Muscle of leg (tissue), 11 donors: Measurements from ENCODE around the gene PCSK9. TPM values are rescaled to one million over a fixed set of nuclear protein-coding genes. Genes with fewer than 3 reads are reported as not detected.
A peak's percentile ranks its signal among the peaks of the same experiment; 100 is the strongest.
"Not testable (repeated sequence)": the region's sequence is repeated elsewhere in the genome, so short reads cannot be mapped to it uniquely, and the experiment has no call there.

Experiments used
- DNase-seq: peaks from one replicate; pipeline ENCODE4 v3.0.0; 2013
- H3K27ac ChIP-seq: one replicate; pipeline ENCODE4 v1.5.1; 2013; ENCODE audit warnings: mild to moderate bottlenecking, low read length, control low read depth
- H3K27me3 ChIP-seq: one replicate; pipeline ENCODE4 v1.6.1; 2013; ENCODE audit warnings: low read length; ENCODE audit not compliant: control insufficient read depth, insufficient read depth
- H3K36me3 ChIP-seq: one replicate; pipeline ENCODE4 v1.6.1; 2013; ENCODE audit warnings: low read length; ENCODE audit not compliant: control insufficient read depth, insufficient read depth
- H3K4me1 ChIP-seq: one replicate; pipeline ENCODE4 v1.6.1; 2013; ENCODE audit warnings: low read length; ENCODE audit not compliant: control insufficient read depth, insufficient read depth
- H3K4me3 ChIP-seq: one replicate; pipeline ENCODE4 v1.5.1; 2013; ENCODE audit warnings: low read length, control low read depth
- H3K9me3 ChIP-seq: replicated peaks from 2 replicates; pipeline ENCODE4 v1.6.1; 2013; ENCODE audit warnings: low read depth, low read length; ENCODE audit not compliant: control insufficient read depth
- WGBS: methylation state at CpG from one replicate; pipeline ENCODE4 v1.1.5; 2013; ENCODE audit warnings: missing lambda C conversion rate; ENCODE audit not compliant: insufficient coverage; 5-methylcytosine and 5-hydroxymethylcytosine counted together
- polyA plus RNA-seq, 8 donors: library from polyadenylated mRNA; unstranded; fragments of 120-200 nt; gene quantifications; one replicate each; pipeline versions ENCODE4 v1.2.1 to v1.2.3, GENCODE V29; 2013; ENCODE audit warnings: inconsistent platforms in 1 of 8, low replicate concordance in 1 of 8; ENCODE audit not compliant: insufficient read length in 8 of 8, insufficient read depth in 1 of 8
- total RNA-seq: library from RNA; stranded (reverse); fragments of 120-200 nt; gene quantifications from one replicate; pipeline ENCODE4 v1.2.4, GENCODE V29; 2013

The PCSK9 gene
- total and polyA plus RNA-seq, 9 donors: 3.1 to 12.7 (median 5.3) TPM

DNA sequence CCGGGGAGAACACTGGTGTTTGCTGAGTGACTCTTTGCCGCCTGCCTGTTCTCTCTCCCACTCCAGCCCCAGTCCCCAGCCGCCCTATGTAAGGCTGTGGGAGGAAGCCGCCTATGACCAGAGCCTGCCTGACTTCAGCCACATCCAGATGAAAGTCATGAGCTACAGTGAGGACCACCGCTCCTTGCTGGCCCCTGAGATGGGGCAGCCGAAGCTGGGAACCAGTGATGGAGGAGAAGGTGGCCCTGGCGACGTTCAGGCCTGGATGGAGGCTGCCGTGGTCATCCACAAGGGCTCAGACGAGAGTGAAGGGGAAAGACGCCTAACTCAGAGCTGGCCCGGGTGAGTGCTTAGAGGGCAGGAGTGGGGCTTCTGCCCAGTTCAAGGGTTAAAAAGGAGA, 32.4 kb upstream of the PCSK9 start:
- WGBS: 79% methylated on average over 9 of the region's 12 CpGs
- Histone ChIP-seq H3K27me3 (peaks cover 5% of the 10 kb centered on the region), H3K36me3 (no peaks in the 10 kb centered on the region), H3K27ac (no peak overlapping the region), H3K4me3 (no peak overlapping the region), H3K4me1 (no peaks in the 10 kb centered on the region), H3K9me3 (peaks cover 2% of the 10 kb centered on the region)
- DNase-seq: no peak

DNA sequence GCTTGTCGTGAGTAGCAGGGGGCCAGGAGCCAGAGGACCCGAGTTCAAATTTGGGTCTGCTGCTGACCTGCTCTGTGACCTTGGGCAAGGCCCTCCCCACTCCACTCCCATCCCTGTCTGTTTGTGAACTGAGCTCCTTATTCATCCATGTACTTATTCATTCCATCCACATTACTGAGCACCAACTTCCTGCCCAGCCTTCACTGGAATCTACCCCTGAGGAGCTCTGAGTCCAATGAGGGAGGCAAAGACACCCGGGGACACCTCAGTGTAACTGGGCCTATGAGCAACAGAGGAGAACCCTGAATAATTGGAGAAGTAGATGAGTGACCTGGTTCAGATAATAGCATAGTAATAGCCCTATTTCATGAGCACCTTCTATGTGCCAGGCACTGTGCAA, 31.7 kb upstream of the PCSK9 start:
- no peaks in the 10 kb centered on the region for H3K4me1 ChIP-seq
- no peak overlapping the region for H3K27ac ChIP-seq
- H3K27me3 ChIP-seq: peaks cover 3% of the 10 kb centered on the region
- DNase-seq: no peak
- H3K9me3 ChIP-seq: peaks cover 2% of the 10 kb centered on the region
- no peak overlapping the region for H3K4me3 ChIP-seq
- WGBS: 83% methylated on average over 1 of the region's 3 CpGs
- H3K36me3 ChIP-seq: no peaks in the 10 kb centered on the region

DNA sequence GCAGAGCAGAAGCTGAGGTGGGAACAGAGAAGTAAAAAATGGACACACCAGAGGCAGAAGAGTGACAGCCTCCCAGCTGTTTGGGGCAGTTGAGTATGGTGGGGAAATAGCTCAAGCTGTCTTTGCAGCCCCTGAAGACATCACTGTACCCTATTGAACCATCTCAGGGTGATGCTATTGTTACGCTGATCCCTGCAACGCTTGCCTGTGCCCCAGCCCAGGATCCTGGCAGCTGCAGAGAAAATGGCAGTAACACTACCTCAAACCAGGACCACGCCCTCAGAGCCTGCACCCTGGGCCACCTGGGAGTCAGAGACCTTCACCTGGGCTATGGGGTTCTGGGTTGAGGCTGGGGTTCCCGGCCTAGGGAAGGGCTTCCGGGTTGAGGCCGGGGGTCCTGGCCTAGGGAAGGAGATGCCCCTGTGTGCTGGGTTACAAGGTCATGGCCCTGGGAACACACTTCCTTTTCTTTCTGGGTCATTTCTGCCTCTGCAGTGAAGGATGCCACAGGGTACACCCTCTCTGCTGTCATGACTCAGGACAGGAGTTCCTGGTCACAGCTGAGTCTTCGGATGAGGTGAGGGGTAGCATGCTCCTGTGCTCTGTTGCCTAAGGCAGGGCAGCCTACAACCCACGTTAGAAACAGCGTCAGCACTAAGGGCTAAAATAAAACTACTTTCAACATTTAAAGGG, 29.0 kb upstream of the PCSK9 start:
- peaks cover 13% of the 10 kb centered on the region for H3K27me3 ChIP-seq
- 75% methylated on average over 7 of the region's 9 CpGs for WGBS
- no peaks in the 10 kb centered on the region for H3K4me1 ChIP-seq
- peaks cover 2% of the 10 kb centered on the region for H3K9me3 ChIP-seq
- H3K36me3 ChIP-seq: no peaks in the 10 kb centered on the region
- DNase-seq: no peak
- no peak overlapping the region for H3K4me3 ChIP-seq
- no peak overlapping the region for H3K27ac ChIP-seq

DNA sequence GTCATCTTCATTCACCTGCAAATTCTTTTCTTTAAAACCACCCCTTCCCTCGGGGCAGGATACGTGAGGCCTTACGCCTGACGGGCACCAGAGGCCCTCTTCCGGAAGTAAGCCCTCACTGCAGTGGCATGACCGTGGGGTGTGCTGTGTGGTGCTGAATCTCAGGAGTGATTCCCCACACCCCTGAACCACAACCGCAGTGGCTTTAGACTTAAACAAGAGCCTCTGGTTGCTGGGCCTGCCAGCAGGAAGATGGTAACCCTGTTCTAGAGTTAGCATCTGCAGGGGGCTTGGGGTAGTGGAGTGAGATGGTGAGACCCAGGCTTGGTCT, 28.5 kb upstream of the PCSK9 start:
- no peak for DNase-seq
- Histone ChIP-seq H3K27ac (no peak overlapping the region), H3K4me3 (no peak overlapping the region), H3K9me3 (peaks cover 2% of the 10 kb centered on the region), H3K36me3 (no peaks in the 10 kb centered on the region), H3K27me3 (peaks cover 17% of the 10 kb centered on the region), H3K4me1 (no peaks in the 10 kb centered on the region)
- WGBS: no CpG with 5 or more reads among the region's 7 CpGs

DNA sequence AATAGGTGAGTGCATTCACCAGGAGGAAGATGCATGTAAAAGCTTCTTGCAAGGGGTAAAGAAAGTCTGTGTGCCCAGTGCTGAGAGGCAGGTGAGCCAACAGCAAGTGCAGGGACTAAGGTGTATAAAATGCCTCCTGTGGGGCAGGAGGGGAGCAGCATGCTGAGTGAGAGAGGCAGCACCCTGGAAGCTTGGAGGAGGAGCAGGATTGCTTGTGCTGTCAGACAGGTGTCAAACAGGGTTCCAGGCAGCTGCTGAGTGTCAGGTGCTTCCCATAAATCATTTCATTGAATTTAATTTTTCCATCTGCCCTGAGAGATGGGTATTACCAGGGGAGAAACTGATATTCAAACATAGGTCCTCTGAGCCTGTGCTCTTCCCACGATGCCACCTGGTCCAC, 26.7 kb upstream of the PCSK9 start:
- WGBS: no CpG with 5 or more reads among the region's 1 CpG
- Histone ChIP-seq H3K27me3 (peaks cover 19% of the 10 kb centered on the region), H3K36me3 (no peaks in the 10 kb centered on the region), H3K9me3 (peaks cover 2% of the 10 kb centered on the region), H3K27ac (no peak overlapping the region), H3K4me1 (no peaks in the 10 kb centered on the region), H3K4me3 (no peak overlapping the region)
- no peak for DNase-seq

DNA sequence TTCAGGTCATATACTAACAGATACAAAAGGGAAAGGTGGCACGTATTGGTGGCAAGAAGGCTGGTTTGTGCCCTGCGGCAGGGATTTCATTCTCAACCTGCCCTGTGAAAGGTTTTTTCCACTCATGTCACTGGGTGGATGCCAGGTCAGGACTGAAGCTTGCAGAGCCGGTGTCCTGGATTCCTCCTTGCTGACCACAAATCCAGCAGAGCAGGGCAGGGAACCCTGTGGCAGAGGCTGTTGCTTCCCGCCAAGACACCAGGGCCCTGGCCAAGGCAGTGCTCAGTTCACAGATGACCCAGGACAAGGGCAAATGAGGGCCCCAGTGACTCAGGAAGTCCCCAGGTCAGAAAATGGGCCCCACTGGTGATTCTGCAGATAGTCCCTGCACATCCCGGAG, 24.2 kb upstream of the PCSK9 start:
- DNase-seq: no peak
- H3K4me1 ChIP-seq: no peaks in the 10 kb centered on the region
- H3K9me3 ChIP-seq: no peaks in the 10 kb centered on the region
- no peaks in the 10 kb centered on the region for H3K36me3 ChIP-seq
- peaks cover 20% of the 10 kb centered on the region for H3K27me3 ChIP-seq
- WGBS: 59% methylated on average over 3 of the region's 5 CpGs
- no peak overlapping the region for H3K4me3 ChIP-seq
- no peak overlapping the region for H3K27ac ChIP-seq

DNA sequence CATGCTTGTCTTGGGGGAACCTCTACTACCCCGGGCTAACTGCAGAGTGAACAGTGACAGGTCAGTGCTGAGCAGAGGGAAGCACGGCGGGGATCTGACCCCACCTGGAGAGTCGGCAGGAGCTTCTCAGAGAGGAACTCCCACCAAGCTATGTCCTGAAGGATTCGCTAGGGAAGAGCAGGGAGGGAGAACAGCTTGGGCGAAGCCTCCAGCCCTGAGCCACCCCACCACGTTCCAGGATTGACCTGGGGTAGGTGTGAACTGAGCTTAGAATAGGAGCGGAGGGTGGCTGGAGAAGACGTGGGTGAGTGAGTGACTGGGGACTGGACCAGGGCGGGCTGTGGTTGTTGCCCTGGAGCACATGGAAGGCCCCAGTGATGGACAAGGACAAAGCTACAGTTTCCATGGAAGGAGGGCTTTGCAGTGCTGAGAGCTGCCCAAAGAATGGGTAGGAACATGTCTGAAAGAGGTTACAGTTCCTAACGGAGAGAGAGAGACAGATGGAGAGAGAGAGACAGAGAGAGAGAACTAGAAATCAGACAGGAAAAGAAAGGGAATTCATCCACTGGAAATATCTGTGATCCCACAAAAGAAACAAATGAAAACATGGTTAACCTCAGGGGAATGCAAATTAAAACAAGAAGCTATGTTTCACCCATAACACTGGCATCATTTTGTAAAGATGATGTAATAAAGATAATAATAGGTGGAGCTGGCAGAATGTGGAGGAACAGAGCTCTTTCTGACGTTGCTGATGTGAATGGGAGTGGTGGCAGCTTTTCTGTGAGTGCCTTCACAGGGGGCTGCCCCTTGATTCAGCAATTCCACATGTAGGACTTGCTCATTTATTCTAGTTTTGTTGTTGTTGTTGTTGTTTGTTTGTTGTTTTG, 23.4 kb upstream of the PCSK9 start:
- Histone ChIP-seq H3K27ac (no peak overlapping the region), H3K4me1 (no peaks in the 10 kb centered on the region), H3K9me3 (no peaks in the 10 kb centered on the region), H3K27me3 (peaks cover 21% of the 10 kb centered on the region), H3K36me3 (no peaks in the 10 kb centered on the region), H3K4me3 (no peak overlapping the region)
- 71% methylated on average over 8 of the region's 12 CpGs for WGBS
- no peak for DNase-seq

DNA sequence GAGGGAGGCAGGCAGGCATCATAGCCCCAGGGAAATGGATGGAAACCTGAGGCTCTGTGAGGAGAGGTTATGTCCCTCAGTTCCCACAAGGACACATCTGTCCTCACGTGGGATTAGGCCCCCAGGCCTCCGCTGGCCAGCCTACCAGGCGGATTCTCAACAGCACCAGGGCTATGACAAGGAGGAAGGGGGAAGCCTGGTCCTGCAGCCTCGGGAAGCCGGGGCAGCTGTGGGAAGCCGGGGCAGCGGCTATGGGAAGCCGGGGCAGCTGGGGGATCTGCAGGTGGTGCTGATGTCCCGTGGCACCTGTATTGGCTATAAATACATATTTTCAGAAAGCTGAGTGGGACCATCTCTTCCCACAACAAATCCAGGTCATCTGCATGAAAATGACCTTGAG, 21.0 kb upstream of the PCSK9 start:
- Histone ChIP-seq H3K9me3 (no peaks in the 10 kb centered on the region), H3K4me1 (peaks cover 4% of the 10 kb centered on the region), H3K27ac (no peak overlapping the region), H3K36me3 (no peaks in the 10 kb centered on the region), H3K27me3 (peaks cover 20% of the 10 kb centered on the region), H3K4me3 (no peak overlapping the region)
- no peak for DNase-seq
- 58% methylated on average over 7 of the region's 9 CpGs for WGBS

DNA sequence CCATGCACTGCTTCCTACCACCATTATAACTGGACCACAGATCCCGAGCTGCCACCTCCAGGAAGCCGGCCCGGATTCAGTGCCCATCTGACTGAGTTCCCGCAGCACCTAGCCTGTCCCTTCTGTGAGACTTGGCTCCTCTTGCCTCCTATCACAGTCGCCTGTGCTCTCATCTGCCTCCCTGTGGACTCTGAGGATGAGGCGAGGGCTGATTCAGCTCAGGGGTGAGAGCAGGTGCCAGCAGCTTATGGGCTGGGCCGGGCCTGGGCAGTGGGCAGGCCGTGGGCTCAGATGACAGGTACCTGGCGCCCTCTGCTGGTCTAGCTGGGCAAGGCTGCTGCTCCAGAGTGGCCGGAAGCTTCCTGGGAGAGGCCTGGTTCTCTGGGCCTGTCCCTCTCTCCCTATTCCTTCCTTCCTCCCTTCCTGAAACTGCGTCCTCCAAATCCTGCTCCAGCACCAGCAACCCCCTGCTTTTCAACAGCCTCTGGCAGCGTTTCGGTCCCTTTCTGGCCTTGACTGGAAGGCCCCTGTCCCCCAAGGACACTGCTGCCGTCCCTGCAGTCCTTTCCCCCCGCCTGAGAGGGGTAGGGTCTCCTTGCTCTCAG, 17.3 kb upstream of the PCSK9 start:
- Histone ChIP-seq H3K4me1 (peaks cover 4% of the 10 kb centered on the region), H3K27ac (no peak overlapping the region)
- peak; percentile 80 for DNase-seq

DNA sequence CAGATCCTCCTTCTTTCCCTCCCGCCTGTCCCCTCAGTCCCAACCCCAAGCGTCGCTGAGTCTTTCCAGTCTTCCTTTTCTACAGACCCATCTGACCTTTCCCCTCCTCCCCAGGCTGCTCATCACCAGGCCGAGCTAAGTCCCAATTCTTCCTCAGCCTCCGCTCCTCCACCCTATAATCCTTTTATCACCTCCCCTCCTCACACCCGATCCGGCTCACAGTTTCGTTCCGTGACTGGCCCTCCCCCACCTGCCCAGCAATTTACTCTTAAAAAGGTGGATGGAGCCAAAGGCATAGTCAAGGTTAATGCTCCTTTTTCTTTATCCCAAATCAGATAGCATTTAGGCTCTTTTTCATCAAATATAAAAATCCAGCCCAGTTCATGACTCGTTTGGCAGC, 15.2 kb upstream of the PCSK9 start:
- not testable (repeated sequence) for H3K27ac ChIP-seq, H3K36me3 ChIP-seq, H3K9me3 ChIP-seq, H3K4me1 ChIP-seq, DNase-seq, H3K4me3 ChIP-seq, H3K27me3 ChIP-seq
- WGBS: 14% methylated on average over 2 of the region's 10 CpGs

More for the DNA sequence above, 17.3 kb upstream of the PCSK9 start:
- H3K27me3 ChIP-seq: peaks cover 2% of the 10 kb centered on the region
- no peak overlapping the region for H3K4me3 ChIP-seq
- WGBS: 30% methylated on average over 13 of the region's 15 CpGs
- H3K9me3 ChIP-seq: no peaks in the 10 kb centered on the region
- no peaks in the 10 kb centered on the region for H3K36me3 ChIP-seq
